Middle frontal gyrus (tissue), 1 donor: ENCODE results near the gene ODAD2.
"Not testable (repeated sequence)": the region's sequence is repeated elsewhere in the genome, so short reads cannot be mapped to it uniquely, and the experiment has no call there.

Source experiments
- DNase-seq: peaks from one replicate; pipeline ENCODE4 v3.0.0-alpha.2; 2015; ENCODE audit warnings: low spot score; ENCODE audit errors: extremely low spot score

The ODAD2 gene

DNA sequence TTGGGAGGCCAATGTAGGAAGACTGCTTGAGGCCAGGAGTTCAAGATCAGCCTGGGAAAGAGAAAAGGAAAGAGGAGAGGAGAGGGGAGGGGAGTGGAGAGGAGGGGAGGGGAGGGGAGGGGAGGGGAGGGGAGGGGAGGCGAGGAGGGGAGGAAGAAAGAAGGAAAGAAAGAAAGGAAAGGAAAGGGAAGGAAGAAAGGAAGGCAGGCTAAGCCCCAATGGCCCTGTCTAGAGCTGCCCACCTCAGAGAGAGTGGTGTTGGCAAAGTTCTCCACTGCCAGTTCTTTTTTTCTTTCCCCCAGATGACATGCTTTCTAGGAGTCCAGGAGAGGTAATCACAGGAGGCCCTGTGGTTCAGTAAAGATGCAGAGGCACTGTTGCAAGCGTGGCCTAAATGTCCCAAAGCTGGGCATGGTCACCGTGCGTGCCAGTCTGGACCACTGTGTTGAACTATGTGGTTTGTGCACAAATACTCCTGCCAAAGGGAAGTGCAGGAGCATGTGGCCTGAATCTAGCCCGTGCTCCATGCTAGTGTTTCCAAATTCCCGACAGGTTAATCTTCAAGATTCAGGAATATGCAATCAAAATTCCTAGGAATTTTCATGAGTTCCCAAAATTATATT, 39.7 kb downstream of the ODAD2 start:
- DNase-seq, result no peak

GRCh38 chr10:27958383-27958782, 40.5 kb downstream of the ODAD2 start:
- not testable (repeated sequence) for DNase-seq

DNA sequence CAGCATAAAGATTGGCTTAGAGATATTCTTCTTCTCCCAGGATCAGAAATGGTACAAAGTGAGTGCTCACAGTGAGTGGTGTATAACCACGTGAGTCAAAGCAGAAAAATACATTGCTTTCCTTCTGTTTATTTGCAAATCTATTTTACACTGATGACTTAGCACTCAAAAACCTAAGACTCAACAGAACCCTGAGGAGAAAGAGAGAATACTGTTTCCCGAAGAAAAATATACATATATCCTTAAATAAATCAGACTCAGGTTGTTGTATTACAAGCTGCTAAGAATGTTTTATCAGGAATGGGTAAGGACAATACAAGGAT, 48.7 kb downstream of the ODAD2 start:
- DNase-seq, result no peak

DNA sequence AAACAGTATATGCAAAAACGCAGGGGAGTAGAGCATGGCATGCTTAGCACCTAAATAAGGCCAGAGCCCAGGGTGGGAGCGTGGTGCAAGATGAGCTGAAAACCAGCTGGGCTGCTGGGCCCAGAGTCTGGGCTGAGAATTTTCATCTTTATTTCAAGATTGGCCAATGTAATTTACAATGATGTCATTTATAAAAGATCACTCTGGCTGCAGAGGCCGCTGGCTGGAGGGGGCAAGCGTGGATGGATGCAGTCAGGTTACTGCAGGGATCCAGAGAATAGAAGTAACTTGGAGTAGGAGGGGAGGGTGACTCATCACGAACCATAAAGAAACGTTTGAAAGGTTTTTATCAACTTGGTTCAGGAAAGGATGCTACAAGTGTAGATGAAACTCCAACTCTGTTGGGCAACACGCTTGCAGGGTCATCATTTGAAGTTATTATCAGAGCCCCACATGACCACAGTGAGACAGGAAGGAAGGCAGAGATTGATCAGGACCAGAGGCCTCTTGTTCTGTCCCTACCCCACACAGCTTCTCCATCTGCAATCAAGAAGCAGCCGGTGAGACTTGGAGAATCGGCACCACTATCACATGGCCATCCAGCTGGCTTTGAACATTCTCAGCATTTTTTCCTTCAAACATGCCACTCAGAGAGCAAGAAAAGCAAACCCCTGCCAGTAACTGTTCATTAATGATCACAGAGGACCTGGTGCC, 49.2 kb downstream of the ODAD2 start:
- DNase-seq, result no peak

- no peak for DNase-seq
Observed at GRCh38 chr10:27948186-27948585, 50.7 kb downstream of the ODAD2 start.

- no peak for DNase-seq
Observed at GRCh38 chr10:27947540-27947939, 51.3 kb downstream of the ODAD2 start.

- no peak for DNase-seq
Observed at GRCh38 chr10:27944005-27944404, 54.9 kb downstream of the ODAD2 start.

- no peak for DNase-seq
Observed at GRCh38 chr10:27914888-27915287, 84.0 kb downstream of the ODAD2 start.

GRCh38 chr10:27912231-27912630, 86.6 kb downstream of the ODAD2 start:
- no peak for DNase-seq

- DNase-seq, result no peak
Observed at GRCh38 chr10:27911539-27911938, 87.3 kb downstream of the ODAD2 start.

DNA sequence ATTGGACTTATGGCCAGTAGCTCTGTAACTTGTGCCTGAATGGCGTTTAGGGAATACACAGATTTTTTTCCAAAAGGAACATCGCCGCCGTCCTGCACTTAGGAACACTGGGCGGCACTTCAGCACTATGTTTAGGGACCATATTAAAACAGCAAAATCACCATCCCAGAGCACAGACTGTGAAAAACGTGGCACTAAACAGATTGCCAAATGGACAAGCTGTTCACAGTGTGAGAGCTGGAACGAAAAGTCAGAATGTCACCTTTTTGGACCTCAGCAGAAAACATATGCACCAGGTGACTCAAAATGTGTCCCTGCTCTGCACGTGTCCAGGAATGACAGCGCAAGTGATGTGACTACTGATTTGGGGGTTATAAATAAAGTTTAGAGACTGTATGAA, 87.9 kb downstream of the ODAD2 start:
- no peak for DNase-seq

DNA sequence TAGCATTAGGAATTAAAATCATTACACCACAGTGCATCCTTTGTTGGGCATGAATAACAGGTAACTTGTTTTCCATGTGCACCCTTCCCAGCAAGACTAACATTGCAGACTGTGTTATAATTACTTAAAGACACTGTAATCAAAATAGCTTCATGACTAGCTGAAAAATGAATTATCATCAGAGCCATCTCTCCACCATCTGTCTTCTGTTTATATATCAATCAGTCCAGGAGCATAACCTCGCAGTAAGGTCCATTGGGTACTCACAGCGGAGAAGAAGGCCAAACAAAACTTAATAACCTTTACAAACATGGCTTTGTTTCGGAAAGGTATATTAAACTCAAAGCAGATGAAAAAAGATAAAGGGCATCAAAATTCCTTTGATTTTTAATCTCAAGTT, 90.6 kb downstream of the ODAD2 start:
- no peak for DNase-seq

- not testable (repeated sequence) for DNase-seq
Observed at GRCh38 chr10:27899485-27899884, 99.4 kb downstream of the ODAD2 start.

- no peak for DNase-seq
Observed at GRCh38 chr10:27899058-27899457, 99.8 kb downstream of the ODAD2 start.

DNA sequence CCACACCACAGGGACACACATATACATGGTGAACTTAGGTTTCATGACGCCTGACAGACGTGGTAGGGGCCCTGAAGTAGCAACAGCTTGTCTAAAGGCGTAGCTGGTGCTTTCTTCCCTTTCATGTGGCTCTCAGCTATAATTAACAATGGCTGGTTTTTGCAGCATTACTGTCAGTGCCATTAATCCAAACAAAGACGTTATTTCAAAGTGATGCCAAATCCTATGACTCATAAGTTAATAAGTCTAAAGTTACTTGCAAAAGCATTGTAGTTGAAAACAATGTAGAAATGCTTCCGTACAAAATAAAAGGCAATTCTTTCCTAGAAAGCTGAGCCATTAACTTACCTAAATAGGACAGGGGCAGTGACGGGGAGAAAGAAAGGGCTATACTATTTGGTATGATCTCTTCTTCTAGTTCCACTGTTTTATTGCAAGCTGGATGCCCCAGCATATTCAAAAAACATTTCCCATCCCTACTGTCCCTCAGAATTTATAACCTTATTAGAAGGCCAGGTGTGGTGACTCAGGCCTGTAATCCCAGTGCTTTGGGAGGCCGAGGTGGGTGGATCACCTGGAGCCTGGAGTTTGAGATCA, 105.4 kb downstream of the ODAD2 start:
- no peak for DNase-seq

- no peak for DNase-seq
Observed at GRCh38 chr10:27890971-27891370, 107.9 kb downstream of the ODAD2 start.

- DNase-seq, result no peak
Observed at GRCh38 chr10:27889518-27889917, 109.4 kb downstream of the ODAD2 start.

DNA sequence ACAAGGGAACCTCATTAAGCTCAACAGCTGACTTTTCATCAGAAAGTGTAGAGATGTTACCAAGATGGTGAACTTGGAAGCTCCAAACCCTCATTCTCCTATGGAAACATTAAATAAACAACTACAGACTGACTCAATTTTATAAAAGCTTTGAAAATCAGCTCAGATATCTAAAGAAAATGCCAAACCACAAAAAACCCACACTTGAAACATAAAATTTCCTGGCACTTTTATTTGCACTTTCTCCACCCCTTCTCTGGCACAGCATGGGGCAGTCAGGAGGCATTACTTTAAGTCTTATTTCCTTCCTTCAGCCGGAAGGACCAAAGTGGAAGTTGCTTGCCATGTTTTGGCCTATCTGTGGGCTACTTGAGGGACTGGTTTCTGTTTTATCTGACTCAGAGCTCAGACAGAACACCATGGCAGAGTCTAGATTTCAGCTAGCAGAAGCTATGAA, 114.7 kb downstream of the ODAD2 start:
- DNase-seq, result no peak

DNA sequence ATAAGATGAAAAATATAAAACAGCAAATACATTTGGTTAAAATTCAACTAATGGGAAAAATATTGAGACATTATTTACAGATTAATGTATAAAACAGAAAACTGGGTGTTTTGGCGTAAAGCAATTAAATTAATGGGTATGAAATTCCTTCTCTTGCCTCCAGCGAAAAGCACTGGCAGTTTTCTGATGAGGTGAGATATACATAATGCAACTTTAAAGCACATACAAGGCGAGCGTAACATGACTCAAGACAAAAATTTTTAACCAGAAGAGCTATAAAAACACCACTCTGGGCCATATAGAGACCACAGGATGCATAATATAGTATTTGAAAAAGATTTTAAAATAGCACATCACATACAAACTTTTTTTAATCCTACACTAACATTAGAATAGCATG, 120.6 kb downstream of the ODAD2 start:
- no peak for DNase-seq

DNA sequence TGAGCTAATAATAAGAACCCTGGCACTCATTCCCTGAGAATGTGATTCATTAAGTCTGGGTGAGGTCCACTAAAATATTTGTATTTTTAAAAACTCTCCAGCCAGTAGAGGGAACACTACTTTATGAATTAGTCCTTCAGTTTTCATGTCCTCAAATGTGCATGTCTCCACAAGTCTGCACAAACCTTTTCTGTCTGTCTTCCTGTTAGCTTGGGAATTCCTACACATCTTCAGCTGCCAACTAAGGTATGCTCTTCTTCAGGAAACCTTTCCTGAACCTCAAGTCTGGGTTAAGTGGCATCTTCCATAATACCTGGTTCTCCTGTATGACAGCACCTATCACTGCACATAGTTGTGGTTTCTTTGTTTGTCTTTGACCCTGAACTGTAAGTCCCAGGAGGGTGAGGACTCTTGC, 133.7 kb downstream of the ODAD2 start:
- DNase-seq, result no peak

- no peak for DNase-seq
Observed at GRCh38 chr10:27861781-27862180, 137.1 kb downstream of the ODAD2 start.

- no peak for DNase-seq
Observed at GRCh38 chr10:27857616-27858015, 141.3 kb downstream of the ODAD2 start.

- no peak for DNase-seq
Observed at GRCh38 chr10:27844223-27844622, 154.7 kb downstream of the ODAD2 start.
